Lower leg skin (tissue), 3 donors: Measurements from ENCODE around the gene TRAPPC6A.

ENCODE experiments used
- POLR2A ChIP-seq, 2 donors: fragments of 450-650 bp; IDR thresholded peaks; one replicate each; pipeline ENCODE4 v1.6.1; 2016 to 2017; ENCODE audit warnings: antibody characterized with exemption in 2 of 2, mild to moderate bottlenecking in 1 of 2, moderate library complexity in 1 of 2
- TF ChIP-seq, protein P1 (sequence below), 3 donors: fragments of 450-650 bp; IDR thresholded peaks; one replicate each; pipeline ENCODE4 v1.5.1; 2016; ENCODE audit warnings: antibody characterized with exemption in 3 of 3, mild to moderate bottlenecking in 3 of 3, moderate library complexity in 2 of 3

DNA sequence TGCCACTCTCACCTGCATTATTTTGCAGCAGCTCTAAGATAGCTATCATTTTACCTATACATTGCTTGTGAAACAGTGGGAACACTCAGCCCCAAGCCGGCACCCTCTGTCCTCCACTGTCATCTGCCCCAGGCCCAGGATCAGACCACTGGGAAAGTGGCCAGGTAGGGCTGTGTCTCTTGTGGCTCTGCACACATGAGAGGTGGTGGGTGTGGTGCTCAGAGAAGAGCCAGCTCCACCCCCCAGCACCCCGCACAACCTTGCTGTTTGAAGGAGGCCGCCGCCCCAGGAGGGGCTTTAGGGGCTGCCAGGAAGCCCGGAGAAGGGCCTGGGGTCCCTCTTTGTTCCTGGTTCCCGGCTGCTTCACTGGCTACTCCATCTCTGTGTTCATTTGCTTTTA, 58.5 kb downstream of the TRAPPC6A start:
- TF ChIP-seq, protein P1, sequence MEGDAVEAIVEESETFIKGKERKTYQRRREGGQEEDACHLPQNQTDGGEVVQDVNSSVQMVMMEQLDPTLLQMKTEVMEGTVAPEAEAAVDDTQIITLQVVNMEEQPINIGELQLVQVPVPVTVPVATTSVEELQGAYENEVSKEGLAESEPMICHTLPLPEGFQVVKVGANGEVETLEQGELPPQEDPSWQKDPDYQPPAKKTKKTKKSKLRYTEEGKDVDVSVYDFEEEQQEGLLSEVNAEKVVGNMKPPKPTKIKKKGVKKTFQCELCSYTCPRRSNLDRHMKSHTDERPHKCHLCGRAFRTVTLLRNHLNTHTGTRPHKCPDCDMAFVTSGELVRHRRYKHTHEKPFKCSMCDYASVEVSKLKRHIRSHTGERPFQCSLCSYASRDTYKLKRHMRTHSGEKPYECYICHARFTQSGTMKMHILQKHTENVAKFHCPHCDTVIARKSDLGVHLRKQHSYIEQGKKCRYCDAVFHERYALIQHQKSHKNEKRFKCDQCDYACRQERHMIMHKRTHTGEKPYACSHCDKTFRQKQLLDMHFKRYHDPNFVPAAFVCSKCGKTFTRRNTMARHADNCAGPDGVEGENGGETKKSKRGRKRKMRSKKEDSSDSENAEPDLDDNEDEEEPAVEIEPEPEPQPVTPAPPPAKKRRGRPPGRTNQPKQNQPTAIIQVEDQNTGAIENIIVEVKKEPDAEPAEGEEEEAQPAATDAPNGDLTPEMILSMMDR (IDR thresholded peaks at IDR 0.05), result no peak
- TF ChIP-seq POLR2A (IDR thresholded peaks at IDR 0.05), result no peak
